UCSD-AML1 (cell line): ENCODE data around the gene PANK1.
"Not testable (repeated sequence)": the region's sequence is repeated elsewhere in the genome, so short reads cannot be mapped to it uniquely, and the experiment has no call there.

Experiments used
- DNase-seq: peaks from one replicate; lab custom pipeline; 2025; ENCODE audit not compliant: unreplicated experiment; lab: John Stamatoyannopoulos, UW

PANK1 gene

DNA sequence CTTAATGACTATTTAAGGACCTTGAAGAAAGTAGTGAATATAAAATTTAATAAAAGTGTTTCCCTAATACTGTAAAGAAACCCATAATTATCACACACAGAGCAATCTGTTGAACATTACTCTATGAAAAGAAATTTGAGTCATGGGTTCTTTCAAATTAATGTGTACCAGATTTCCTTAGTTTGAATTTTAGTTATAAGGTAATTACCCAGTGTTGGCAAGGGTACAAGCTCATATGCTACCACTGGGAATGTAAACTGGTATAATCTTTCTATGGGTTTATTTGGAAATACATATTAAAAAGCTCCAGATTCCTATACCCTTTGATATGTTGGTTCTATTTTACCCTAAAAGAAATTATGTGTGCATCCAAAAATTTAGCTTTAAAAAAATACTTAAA lies 22.9 kb downstream of the PANK1 start:
- no peak for DNase-seq

DNA sequence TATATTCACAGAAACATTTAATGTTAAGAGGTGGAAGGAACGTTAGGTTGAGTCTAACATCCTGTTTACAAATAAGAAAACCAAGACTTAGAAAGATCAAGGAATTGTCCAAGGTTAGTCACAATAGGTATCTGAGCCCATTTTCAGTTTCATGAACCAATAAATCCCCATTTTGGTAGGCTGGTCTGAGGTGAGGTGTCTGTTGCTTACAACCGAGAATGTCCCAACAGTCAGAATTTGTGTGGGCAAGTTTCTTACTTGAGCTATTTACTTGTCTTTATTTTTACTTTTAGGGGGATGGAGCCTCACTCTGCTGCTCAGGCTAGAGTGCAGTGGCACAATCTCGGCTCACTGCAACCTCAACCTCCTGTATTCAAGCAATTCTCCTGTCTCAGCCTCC lies 23.6 kb downstream of the PANK1 start:
- no peak for DNase-seq

DNA sequence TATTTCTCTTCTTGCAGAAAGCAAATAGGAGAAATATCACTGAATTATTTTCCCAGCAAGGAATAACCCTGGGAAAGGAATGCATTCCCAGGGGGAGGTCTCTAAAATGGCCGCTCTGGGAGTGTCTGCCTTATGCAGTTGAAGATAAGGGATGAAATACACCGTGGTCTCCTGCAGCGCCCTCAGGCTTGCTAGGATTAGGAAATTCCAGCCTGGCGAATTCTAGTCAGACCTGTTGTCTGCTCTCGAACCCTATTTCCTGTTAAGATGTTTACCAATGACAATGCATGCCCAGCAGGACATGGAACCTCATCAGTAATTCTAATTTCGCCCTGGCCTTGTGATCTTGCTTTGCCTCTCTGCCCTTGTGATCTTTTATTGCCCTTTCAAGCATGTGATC lies 24.7 kb downstream of the PANK1 start:
- DNase-seq: not testable (repeated sequence)

GRCh38 chr10:89615824-89616223 lies 29.2 kb downstream of the PANK1 start:
- no peak for DNase-seq

DNA sequence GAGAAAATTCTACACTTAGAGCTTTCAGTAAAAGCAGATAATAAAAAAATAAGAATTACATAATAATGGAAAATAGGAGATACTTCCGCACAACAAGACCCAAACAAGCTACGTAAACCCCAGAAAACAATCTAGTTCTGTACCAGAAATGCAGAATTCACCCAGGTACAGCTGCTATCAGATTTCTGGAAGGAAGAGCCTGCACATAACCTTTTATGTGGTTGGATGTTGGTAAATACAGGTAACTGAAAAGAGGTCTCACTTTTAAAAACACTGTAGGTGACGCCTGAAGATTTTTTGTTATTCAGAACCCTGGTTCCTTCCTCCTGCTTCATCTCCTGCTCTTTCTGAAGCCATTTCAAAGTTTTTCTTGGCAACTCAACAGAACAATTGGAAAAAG lies 29.9 kb downstream of the PANK1 start:
- no peak for DNase-seq

DNA sequence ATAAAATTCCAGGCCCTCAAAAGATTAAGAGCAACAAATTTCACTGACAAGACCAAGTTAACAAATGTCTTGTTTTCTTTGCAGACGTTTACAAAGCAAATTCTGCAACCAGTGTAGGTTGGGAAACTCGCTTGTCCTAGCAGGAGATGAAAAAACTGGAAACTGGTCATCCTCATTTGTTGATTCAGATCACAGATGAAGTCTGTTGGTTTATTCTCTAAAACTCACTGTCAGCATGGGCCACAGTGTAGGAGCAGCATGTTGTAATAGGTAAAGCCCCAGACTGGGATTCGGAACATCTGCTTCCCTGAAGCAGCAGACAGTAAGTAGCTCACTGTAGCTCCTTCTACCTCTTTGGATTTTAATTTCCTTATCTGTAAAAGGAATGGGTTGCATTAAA lies 31.5 kb downstream of the PANK1 start:
- no peak for DNase-seq

DNA sequence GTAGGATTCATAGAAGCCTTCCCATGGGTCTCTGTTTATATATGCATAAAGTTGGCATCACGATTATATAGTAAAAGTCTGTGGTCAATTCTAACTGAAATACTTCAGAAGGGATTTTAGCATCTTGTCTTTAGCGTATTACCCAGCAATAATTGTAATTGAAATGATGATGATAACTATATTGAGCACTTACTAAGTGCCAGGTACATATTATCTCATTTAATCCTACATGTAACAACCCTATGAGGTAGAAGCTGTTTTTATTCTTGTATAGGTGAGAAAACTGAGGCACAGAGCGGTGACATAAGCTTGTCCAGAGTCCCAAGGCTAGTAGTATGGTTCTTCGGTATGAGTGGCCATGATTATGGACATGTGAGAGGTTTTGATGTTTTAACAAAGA lies 33.8 kb downstream of the PANK1 start:
- DNase-seq: no peak

DNA sequence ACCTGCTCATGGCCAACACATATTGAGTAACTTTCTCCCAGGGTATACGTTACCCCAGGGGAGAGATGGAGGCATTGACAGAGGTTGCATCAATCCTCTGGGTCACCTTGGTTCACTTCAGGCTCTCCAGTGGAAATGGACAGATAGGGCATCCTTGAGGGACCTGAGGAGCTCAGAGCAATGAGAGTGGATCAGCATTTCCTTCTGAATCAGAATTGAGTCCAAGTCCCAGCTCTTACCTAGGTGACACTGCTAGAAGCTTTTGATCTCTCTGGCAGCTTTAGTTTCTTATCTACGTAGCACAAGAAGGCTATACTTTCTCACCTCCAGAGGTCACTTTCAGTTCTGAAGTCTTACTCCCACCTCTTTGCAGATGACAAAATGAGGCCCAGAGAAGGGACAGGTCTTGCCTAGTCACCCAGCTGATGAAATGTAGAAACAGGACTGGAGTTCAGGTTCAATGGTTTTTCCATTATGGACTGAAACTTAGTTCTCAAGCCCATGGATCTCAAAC lies 35.2 kb downstream of the PANK1 start:
- no peak for DNase-seq

DNA sequence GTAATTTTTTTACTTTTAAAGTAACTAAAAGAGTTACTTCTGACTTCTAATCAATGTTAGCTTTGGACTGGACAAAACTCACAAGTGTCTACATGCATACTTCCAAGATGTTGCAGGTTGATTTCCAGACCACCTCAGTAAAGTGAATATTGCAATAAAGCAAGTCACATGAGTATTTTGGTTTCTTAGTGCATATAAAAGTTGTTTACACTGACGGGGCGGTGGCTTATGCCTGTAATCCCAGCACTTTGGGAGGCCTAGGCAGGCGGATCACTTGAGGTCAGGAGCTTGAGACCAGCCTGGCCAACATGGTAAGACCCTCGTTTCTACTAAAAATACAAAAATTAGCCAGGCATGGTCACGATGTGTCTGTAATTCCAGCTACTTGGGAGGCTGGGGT lies 40.8 kb downstream of the PANK1 start:
- DNase-seq: no peak

DNA sequence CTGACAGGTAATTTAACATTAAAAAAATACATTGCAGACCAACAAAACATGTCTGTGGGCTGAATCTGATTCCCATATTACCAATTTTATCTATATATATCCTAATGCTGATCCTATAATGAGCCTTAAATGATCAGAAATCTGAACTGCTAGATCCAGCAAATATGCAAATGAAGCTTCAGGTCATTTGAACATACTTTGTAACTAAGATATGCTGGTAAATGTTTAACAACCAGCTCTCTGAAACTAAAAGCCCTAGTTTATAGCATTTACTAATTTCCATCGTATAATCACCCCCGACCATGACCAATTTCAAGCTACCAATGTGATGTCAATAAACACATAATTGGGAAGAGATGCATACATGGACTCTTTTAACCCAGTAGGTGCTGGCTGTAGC lies 42.1 kb downstream of the PANK1 start:
- DNase-seq: no peak

DNA sequence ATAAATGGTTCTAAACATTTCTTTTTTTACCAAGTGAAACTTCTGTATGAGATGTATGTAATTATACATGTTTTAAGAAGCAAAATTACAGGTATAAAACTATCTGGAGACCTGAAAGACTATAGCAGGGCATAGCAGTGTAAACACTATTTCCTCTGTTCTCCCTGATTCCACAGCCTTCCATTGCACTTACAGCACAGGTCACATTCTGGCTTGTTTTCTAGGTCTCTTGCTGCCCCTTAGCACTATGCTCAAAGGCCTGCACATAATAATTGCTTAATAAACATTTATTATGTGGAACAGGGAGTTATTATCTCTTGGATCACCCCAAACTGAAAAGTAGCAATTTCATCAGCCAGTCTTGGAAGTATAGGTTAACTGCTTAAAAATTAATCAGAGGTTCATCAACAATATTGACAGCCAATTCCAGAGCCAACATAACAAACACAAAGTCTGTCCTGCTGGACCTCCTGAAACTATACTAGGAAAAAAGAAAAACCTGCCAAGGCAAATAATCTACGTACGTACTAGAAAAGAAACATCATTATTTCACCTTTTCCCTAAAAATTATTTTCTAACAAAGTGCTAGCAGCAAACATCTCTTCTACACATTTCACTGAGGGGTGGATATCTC lies 43.2 kb downstream of the PANK1 start:
- no peak for DNase-seq

DNA sequence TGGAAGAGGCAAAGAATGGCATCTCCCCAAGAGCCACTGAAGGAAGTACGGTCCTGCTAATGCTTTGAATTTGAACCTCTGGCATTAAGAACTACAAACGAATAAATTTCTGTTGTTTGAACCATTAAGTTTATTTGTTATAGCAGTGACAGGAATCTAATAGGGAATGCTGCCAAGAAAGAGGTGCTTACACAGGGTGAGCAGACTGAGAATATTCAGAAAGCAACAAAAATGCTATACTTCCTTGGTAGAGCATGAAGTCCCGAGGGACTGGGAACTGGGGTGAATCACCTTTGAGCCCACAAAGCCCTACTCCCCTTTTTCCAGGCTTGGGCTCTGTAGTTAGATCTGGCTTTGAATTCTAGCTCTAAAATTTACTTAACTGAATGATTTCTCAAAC lies 45.0 kb downstream of the PANK1 start:
- no peak for DNase-seq

DNA sequence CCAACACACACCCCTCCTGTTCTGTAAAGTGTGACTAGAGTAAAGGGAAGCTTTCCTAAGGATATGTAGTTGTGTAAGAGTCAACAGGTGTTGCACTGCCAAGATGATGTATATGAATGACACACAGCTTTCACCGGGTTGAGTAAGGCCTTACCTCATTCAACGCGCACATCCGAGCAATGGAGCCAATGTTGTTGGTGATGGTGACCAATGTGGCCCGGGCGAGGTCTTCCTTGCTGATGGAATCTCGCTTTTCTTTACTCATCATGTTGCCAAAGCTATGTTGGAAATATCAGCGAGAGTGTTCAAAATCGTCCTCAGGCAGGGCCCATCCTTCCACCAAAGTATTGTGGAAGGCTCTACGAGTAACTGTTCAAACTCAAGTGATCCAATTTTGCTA lies 52.0 kb downstream of the PANK1 start:
- no peak for DNase-seq

- DNase-seq: no peak
Measured at GRCh38 chr10:89592539-89592938, 52.5 kb downstream of the PANK1 start.

GRCh38 chr10:89591796-89592271 lies 53.2 kb downstream of the PANK1 start:
- DNase-seq: no peak

GRCh38 chr10:89591111-89591795 lies 53.8 kb downstream of the PANK1 start:
- DNase-seq: no peak

DNA sequence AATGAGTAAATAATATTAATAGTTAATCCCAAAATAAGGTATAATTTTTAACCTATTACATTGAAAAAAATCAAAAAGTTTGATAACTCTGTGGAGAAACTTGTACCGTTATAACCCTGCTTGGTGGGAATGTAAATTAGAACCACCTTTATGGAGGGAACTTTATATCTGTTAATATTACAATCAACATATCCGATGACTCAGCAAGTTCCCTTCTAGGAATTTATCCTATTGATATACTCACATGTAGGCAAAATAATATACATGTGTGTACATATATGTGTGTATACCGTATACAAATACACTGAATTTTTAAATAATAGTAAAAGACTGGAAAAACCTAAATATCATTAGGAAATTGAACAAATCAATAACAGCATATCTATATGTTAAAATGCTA lies 54.7 kb downstream of the PANK1 start:
- DNase-seq: no peak

GRCh38 chr10:89589101-89589720 lies 55.8 kb downstream of the PANK1 start:
- DNase-seq: no peak

DNA sequence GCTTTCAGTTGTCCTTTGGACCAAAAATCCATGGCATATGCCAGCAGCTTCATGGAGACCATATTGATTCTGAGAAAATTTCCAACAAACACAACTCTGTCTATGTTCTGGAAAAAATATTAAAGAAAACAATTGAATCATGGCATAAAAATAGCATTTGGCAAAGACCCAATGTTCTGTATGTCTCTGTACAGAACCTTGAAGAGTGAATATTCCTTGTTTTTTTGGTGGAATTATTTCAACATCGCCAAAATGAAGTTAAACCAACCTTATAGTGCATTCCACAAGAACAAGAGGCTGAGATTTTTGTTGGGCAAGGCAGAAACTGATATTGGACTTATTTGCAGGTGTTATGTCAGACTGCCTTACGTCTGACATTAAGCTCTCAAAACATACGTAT lies 56.4 kb downstream of the PANK1 start:
- DNase-seq: no peak

- no peak for DNase-seq
Measured at GRCh38 chr10:89582022-89582421, 63.0 kb downstream of the PANK1 start.

GRCh38 chr10:89580243-89580642 lies 64.8 kb downstream of the PANK1 start:
- DNase-seq: no peak

DNA sequence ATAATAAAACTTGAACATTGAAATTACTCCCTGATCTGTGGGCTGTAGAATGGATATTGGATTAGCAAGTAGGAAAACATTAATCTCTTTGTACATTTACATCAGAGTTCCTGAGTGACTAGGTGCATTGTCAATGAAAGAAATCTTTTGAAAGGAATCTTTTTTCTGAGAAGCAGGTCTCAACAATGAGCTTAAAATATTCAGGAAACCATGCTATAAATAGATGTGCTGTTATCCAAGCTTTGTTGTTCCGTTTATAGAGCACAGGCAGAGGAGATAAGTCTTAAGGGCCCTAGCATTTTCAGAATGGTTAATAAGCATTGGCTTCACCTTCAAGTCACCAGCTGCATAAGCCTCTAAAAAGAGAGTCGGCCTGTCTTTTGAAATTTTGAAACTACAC lies 68.3 kb downstream of the PANK1 start:
- DNase-seq: no peak
